GM12872 (cell line): ENCODE measurements around the gene KLHL18.

Experiments used
- TF ChIP-seq, protein P1 (sequence below): IDR thresholded peaks from 3 replicates; pipeline ENCODE4 v1.5.1; 2011; ENCODE audit warnings: low read depth, mild to moderate bottlenecking, low read length, moderate library complexity; ENCODE audit not compliant: insufficient read depth

Gene KLHL18

DNA sequence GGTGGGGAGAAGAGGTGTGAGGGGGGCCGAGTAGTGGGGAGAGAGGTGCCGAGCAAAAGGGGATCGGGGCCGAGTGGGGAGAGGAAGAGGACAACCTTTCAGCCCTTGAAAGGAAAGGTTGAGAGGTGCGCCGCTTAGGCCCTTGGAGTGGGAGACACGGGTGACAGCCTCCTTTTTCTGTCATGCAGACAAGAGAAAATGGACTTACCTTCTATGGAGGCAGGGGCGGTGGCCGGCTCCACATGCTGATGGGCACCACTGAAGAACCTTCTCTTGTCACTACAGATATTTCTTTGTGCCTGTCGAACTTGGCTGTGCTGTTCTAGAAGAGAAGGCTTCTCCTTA is 421 bp downstream of the KLHL18 start:
- TF ChIP-seq, protein P1, sequence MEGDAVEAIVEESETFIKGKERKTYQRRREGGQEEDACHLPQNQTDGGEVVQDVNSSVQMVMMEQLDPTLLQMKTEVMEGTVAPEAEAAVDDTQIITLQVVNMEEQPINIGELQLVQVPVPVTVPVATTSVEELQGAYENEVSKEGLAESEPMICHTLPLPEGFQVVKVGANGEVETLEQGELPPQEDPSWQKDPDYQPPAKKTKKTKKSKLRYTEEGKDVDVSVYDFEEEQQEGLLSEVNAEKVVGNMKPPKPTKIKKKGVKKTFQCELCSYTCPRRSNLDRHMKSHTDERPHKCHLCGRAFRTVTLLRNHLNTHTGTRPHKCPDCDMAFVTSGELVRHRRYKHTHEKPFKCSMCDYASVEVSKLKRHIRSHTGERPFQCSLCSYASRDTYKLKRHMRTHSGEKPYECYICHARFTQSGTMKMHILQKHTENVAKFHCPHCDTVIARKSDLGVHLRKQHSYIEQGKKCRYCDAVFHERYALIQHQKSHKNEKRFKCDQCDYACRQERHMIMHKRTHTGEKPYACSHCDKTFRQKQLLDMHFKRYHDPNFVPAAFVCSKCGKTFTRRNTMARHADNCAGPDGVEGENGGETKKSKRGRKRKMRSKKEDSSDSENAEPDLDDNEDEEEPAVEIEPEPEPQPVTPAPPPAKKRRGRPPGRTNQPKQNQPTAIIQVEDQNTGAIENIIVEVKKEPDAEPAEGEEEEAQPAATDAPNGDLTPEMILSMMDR: no peak

- TF ChIP-seq, protein P1: no peak
Observed at GRCh38 chr3:47283591-47284364, 1.0 kb downstream of the KLHL18 start.

DNA sequence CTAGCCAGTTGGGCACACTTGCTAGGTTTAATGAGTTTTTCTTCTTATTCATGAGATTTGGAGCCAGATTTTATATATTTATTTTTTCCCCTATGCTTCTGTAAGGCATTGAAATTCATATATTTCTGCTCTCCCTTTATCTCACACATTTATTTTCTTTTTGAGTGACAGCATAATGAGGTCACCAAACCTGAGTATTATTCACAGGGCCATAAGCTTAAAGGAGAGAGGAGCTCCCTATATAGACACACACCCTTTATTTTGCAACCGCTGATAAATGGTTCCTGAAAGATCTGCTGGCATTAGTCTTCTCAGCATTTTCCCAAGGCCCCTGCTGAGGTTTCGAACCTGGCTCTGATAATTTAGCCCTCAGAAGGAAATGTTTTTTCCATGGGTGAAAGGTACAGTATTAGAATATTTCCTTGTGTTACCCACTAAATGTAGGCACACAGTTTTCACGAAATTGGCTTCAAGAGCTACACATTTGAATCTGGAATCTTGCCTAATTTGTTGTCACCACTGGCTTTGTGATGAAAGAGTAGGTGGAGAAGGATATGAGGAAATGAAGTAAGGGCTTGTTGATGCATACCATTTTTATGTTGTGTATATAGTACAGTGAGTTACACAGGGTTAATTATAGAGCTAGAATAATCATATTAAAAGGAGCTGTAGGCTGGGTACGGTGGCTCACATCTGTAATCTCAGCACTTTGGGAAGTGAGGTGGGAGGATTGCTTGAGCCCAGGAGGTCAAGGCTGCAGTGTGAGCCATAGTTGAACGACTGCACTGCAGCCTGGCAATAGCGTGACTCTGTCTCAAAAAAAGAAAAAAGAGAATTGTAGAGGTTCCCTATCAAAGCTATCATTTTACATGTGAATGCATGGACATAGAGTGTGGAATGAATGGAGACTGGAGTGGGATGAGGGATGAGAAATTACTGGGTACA is 6.5 kb downstream of the KLHL18 start:
- TF ChIP-seq, protein P1: no peak

DNA sequence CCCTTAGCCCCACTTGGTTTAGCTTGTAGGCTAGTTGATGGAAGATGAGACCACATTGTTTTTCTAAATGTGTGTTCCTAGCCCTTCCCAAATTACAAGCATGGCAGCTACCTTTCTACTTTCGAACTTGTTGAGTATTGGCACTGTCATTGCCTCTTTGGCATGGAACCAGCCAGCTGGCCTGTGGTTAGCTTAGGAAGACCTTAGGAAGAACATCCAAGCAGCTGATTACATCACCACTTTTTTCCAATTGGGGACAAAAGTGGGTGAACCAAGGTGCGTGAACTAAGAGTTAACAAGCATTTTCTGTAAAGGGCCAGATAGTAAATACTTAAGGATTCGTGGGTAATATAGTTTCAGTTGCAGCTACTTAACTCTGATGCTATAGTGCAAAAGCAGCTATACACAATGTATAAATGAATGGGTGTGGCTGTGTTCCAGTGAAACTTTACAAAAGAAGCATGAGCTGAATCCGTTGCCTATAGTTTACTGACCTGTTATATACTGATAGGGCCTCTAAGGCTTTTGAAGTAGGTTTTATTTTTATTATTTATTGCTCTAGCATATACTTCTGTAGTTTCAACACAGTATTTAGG is 8.5 kb downstream of the KLHL18 start:
- TF ChIP-seq, protein P1: no peak

GRCh38 chr3:47293822-47294221 is 11.1 kb downstream of the KLHL18 start:
- TF ChIP-seq, protein P1: no peak

GRCh38 chr3:47294392-47294791 is 11.6 kb downstream of the KLHL18 start:
- TF ChIP-seq, protein P1: no peak

GRCh38 chr3:47295322-47295721 is 12.6 kb downstream of the KLHL18 start:
- TF ChIP-seq, protein P1: no peak
